GM12878 (cell line): ENCODE data around the gene ARHGAP26. TPM values are rescaled to one million over a fixed set of nuclear protein-coding genes. Genes with fewer than 3 reads are reported as not detected.

Experiments
- ATAC-seq: fragments of 200-7000 bp; cut with Tn5 transposase; 3 replicates; pipeline ENCODE4 v1.9.1; 2020; ENCODE audit warnings: mild to moderate bottlenecking, moderate library complexity
- BruUV-seq: library from RNA; stranded (reverse); fragments of 400-500 nt; replicated peaks from 2 replicates; lab custom pipeline; 2021; lab: Mats Ljungman, UMichigan
- CTCF ChIA-PET: fragments of 300-600 bp; sonication (Branson Sonifier 250); formaldehyde crosslinking; extraction: SDS; loops from one replicate; lab custom pipeline; 2021; ENCODE audit warnings: inconsistent platforms; lab: Yijun Ruan, JAX
- POLR2A ChIA-PET: fragments of 350-600 bp; formaldehyde crosslinking; extraction: SDS; loops from one replicate; lab custom pipeline; 2021; ENCODE audit warnings: inconsistent platforms; lab: Charles Lee
- RAD21 ChIA-PET: fragments of 300-600 bp; sonication (Branson Sonifier 250); formaldehyde crosslinking; loops from one replicate; lab custom pipeline; 2023; ENCODE audit warnings: antibody characterized with exemption; ENCODE audit not compliant: unreplicated experiment; lab: Charles Lee
- SMC1A ChIA-PET: fragments of 300-600 bp; sonication (Branson Sonifier 250); formaldehyde crosslinking; loops from one replicate; lab custom pipeline; 2023; ENCODE audit not compliant: unreplicated experiment, uncharacterized antibody; lab: Charles Lee
- DNase-seq: peaks from one replicate; pipeline ENCODE4 v3.0.0-alpha.2; 2011; ENCODE audit warnings: low read depth, low spot score
- FAIRE-seq: peaks from 3 replicates; lab custom pipeline; 2011; peaks lifted over from hg19 to GRCh38; lab: Jason Lieb, UNC
- H2AFZ ChIP-seq: 2 replicates; pipeline ENCODE4 v1.6.0; 2011; ENCODE audit warnings: low read depth, low read length, control low read depth; ENCODE audit not compliant: control insufficient read depth
- H3K27ac ChIP-seq: 2 replicates; pipeline ENCODE4 v1.5.1; 2011; ENCODE audit warnings: control low read depth; ENCODE audit not compliant: control insufficient read depth, insufficient read depth
- H3K27me3 ChIP-seq, 2 experiments: replicated peaks in 1 of 2; 2 replicates each; pipeline versions ENCODE4 v1.6.0 to v1.6.1; 2011; ENCODE audit warnings: low read length in 1 of 2; ENCODE audit not compliant: control insufficient read depth in 2 of 2, insufficient read depth in 2 of 2
- H3K36me3 ChIP-seq, 2 experiments: 2 replicates each; pipeline ENCODE4 v1.5.1; 2011; ENCODE audit warnings: low read length in 1 of 2; ENCODE audit not compliant: control insufficient read depth in 2 of 2, insufficient read depth in 2 of 2
- H3K4me1 ChIP-seq: 2 replicates; pipeline ENCODE4 v1.6.1; 2011; ENCODE audit warnings: mild to moderate bottlenecking, low read length, moderate library complexity, mixed read lengths; ENCODE audit not compliant: control insufficient read depth, insufficient read depth
- H3K4me2 ChIP-seq: 2 replicates; pipeline ENCODE4 v1.6.0; 2011; ENCODE audit warnings: control low read depth; ENCODE audit not compliant: control insufficient read depth, insufficient read depth
- H3K4me3 ChIP-seq: fragments of 200-600 bp; sonication (generic); 2 replicates; pipeline ENCODE4 v1.5.1; 2016
- H3K79me2 ChIP-seq: 2 replicates; pipeline ENCODE4 v1.6.0; 2011; ENCODE audit warnings: low read length; ENCODE audit not compliant: control insufficient read depth, insufficient read depth
- H3K9ac ChIP-seq: 2 replicates; pipeline ENCODE4 v1.8.0; 2011; ENCODE audit warnings: low read length, control low read depth, mixed read lengths; ENCODE audit not compliant: control insufficient read depth, insufficient read depth
- H3K9me3 ChIP-seq: replicated peaks from 3 replicates; pipeline ENCODE4 v1.5.1; 2011; ENCODE audit warnings: mild to moderate bottlenecking, low read length; ENCODE audit not compliant: control insufficient read depth, insufficient read depth
- H4K20me1 ChIP-seq: 2 replicates; pipeline ENCODE4 v1.6.0; 2011; ENCODE audit not compliant: control insufficient read depth, insufficient read depth
- BACH1 ChIP-seq: fragments of 450-650 bp; IDR thresholded peaks from 2 replicates; pipeline ENCODE4 v1.6.1; 2017; ENCODE audit warnings: mild to moderate bottlenecking, borderline replicate concordance
- BRCA1 ChIP-seq: IDR thresholded peaks from 2 replicates; pipeline ENCODE4 v1.6.1; 2011; ENCODE audit warnings: low read depth, low read length, improper control_type of control experiment
- CBX3 ChIP-seq: fragments of 200-600 bp; sonication (generic); IDR thresholded peaks from 2 replicates; pipeline ENCODE4 v1.6.1; 2016; ENCODE audit warnings: low read depth, borderline replicate concordance
- CBX5 ChIP-seq: sonication (generic); IDR thresholded peaks from 2 replicates; pipeline ENCODE4 v1.6.1; 2016; ENCODE audit warnings: low read depth, moderate library complexity, mild to moderate bottlenecking, inconsistent platforms
- IKZF1 ChIP-seq: fragments of 450-650 bp; conservative IDR thresholded peaks from 2 replicates; pipeline ENCODE4 v1.6.1; 2017; ENCODE audit warnings: antibody characterized with exemption, mild to moderate bottlenecking
- IKZF2 ChIP-seq, 2 experiments: fragments of 450-650 bp; IDR thresholded peaks; 2 replicates each; pipeline ENCODE4 v1.6.1; 2017; ENCODE audit warnings: mild to moderate bottlenecking in 2 of 2, moderate library complexity in 2 of 2
- IRF5 ChIP-seq: fragments of 450-650 bp; IDR thresholded peaks from 2 replicates; pipeline ENCODE4 v1.6.1; 2017; ENCODE audit warnings: borderline replicate concordance
- MTA2 ChIP-seq: fragments of 450-650 bp; IDR thresholded peaks from 2 replicates; pipeline ENCODE4 v1.6.1; 2016; ENCODE audit warnings: low read depth, mild to moderate bottlenecking, moderate library complexity
- NBN ChIP-seq: fragments of 450-650 bp; IDR thresholded peaks from 2 replicates; pipeline ENCODE4 v1.6.1; 2016
- STAT3 ChIP-seq: IDR thresholded peaks from 2 replicates; pipeline ENCODE4 v1.6.1; 2011; ENCODE audit warnings: low read depth, low read length, improper control_type of control experiment
- TCF7 ChIP-seq: IDR thresholded peaks from 2 replicates; pipeline ENCODE4 v1.6.1; 2014; ENCODE audit warnings: antibody characterized with exemption, borderline replicate concordance
- ZNF687 ChIP-seq: fragments of 450-650 bp; IDR thresholded peaks from 2 replicates; pipeline ENCODE4 v1.6.1; 2017; ENCODE audit warnings: mild to moderate bottlenecking, moderate library complexity
- WGBS: methylation state at CpG from one replicate; pipeline ENCODE4 v1.1.6; 2016; ENCODE audit warnings: low lambda C conversion rate; ENCODE audit not compliant: insufficient replicate concordance, insufficient coverage; ENCODE audit errors: missing lambda C conversion rate; 5-methylcytosine and 5-hydroxymethylcytosine counted together
- in situ Hi-C: fragments of 300-500 bp; cut with MboI; formaldehyde crosslinking; loops from 9 replicates; pipeline ENCODE4 v1.14.3; 2018; ENCODE audit warnings: mixed read lengths
- intact Hi-C: fragments of 100-400 bp; cut with micrococcal nuclease; formaldehyde crosslinking; loops from one replicate; pipeline ENCODE4 v1.14.2; 2022; ENCODE audit not compliant: unreplicated experiment
- polyA plus RNA-seq, 11 experiments: library from polyadenylated mRNA; depleted of rRNA in 4 of 11; unstranded in 6 of 11; stranded (reverse) in 5 of 11; fragments of >200 nt; fragmentation: Nextera tagmentation in 4 of 11; fragmentation: Illumina TruSeq in 1 of 11; extraction: Ambion mirVana in 4 of 11; extraction: Trizol in 1 of 11; gene quantifications; 1 replicate in 1 of 11; 2 replicates in 10 of 11; pipeline versions ENCODE4 v1.2.1 to v1.2.3, GENCODE V29; 2011 to 2016; ENCODE audit warnings: inconsistent platforms in 2 of 11, missing spikeins in 2 of 11, low read depth in 1 of 11
- total RNA-seq, 4 experiments: library from RNA; depleted of rRNA in 3 of 4; stranded (reverse); fragments of >200 nt in 3 of 4; fragmentation: Illumina TruSeq in 1 of 4; extraction: Trizol in 1 of 4; gene quantifications; 2 replicates each; pipeline versions ENCODE4 v1.2.1 to v1.2.3, GENCODE V29; 2013 to 2021

The ARHGAP26 gene
- total and polyA plus RNA-seq, 10 of the 15 experiments (the other 5 are each of a cell fraction or from before 2014, with no cell fraction given): 9.4 to 41.5 (median 19.3) TPM

GRCh38 chr5:142794537-142794936, 24.4 kb downstream of the ARHGAP26 start (continued):
- TF ChIP-seq ZNF687 (no peak), IKZF1 (no peak), TCF7 (no peak), NBN (no peak), MTA2 (no peak), BRCA1 (no peak)

- DNase-seq (no peak), ATAC-seq (peak; percentile 68), FAIRE-seq (no peak)
- WGBS: 56% methylated on average over 3 of the region's 3 CpGs
- no peaks in the 10 kb centered on the region for H4K20me1 ChIP-seq
- CTCF ChIA-PET: no interaction called here
- no peak overlapping the region for H3K9ac ChIP-seq
- no peaks in the 10 kb centered on the region for H3K27me3 ChIP-seq
- no peak overlapping the region for H3K27ac ChIP-seq
- peaks cover 6% of the 10 kb centered on the region for H3K4me1 ChIP-seq
- no peaks in the 10 kb centered on the region for H3K9me3 ChIP-seq
- H3K36me3 ChIP-seq: no peaks in the 10 kb centered on the region
- RAD21 ChIA-PET: no interaction called here
- SMC1A ChIA-PET: no interaction called here
- H3K79me2 ChIP-seq: no peaks in the 10 kb centered on the region
- POLR2A ChIA-PET: no interaction called here
- 0 out of 2 replicates have a peak, but pooled peaks have one; percentile 31 for TF ChIP-seq IKZF1
- TF ChIP-seq IKZF2 (IDR thresholded peaks at IDR 0.05): peak in 1 of 2 experiments; percentile 25; a peak in 1 of 4 replicates
- no peak for TF ChIP-seq CBX3
- TF ChIP-seq ZNF687: no peak
- no peak for TF ChIP-seq CBX5
- no peak for TF ChIP-seq STAT3
- TF ChIP-seq BACH1: no peak
- TF ChIP-seq IRF5: no peak
- intact Hi-C loops (no loop called here), in situ Hi-C loops (no loop called here)
- H3K4me3 ChIP-seq: no peak overlapping the region
- no peak overlapping the region for H2AFZ ChIP-seq
- BruUV-seq: no TSS peak
- no peak overlapping the region for H3K4me2 ChIP-seq
Measured at GRCh38 chr5:142795251-142795650, 25.1 kb downstream of the ARHGAP26 start.
